HL-60 (cell line): ENCODE measurements around the gene CATSPERD.

Experiments
- DNase-seq, 2 experiments: peaks; one replicate each; pipeline ENCODE4 v3.0.0-alpha.2; 2010 to 2020; ENCODE audit warnings: low read depth in 1 of 2, low spot score in 1 of 2
- H3K27ac ChIP-seq: fragments of 250-450 bp; sonication (Bioruptor Pico); replicated peaks from 2 replicates; pipeline ENCODE4 v1.5.1; 2020; ENCODE audit warnings: mild to moderate bottlenecking, moderate library complexity
- H3K27me3 ChIP-seq: fragments of 250-450 bp; sonication (Bioruptor Pico); 2 replicates; pipeline ENCODE4 v1.5.1; 2021; ENCODE audit warnings: mild to moderate bottlenecking, moderate library complexity; ENCODE audit not compliant: insufficient read depth, poor library complexity, severe bottlenecking
- H3K4me3 ChIP-seq: replicated peaks from 2 replicates; pipeline ENCODE4 v1.5.1; 2011; ENCODE audit warnings: mild to moderate bottlenecking, control low read depth, low read length; ENCODE audit not compliant: insufficient read depth
- CTCF ChIP-seq: IDR thresholded peaks from one replicate; pipeline ENCODE4 v1.5.1; 2011; ENCODE audit warnings: low read length, control low read depth, inconsistent platforms; ENCODE audit not compliant: insufficient read depth
- GABPA ChIP-seq: IDR thresholded peaks from 2 replicates; pipeline ENCODE4 v1.6.1; 2012; ENCODE audit warnings: low read depth
- POLR2AphosphoS5 ChIP-seq: IDR thresholded peaks from 2 replicates; pipeline ENCODE4 v1.6.1; 2012; ENCODE audit warnings: low read depth
- REST ChIP-seq: IDR thresholded peaks from 2 replicates; pipeline ENCODE4 v1.6.1; 2012; ENCODE audit warnings: low read depth; ENCODE audit not compliant: insufficient replicate concordance
- SPI1 ChIP-seq: IDR thresholded peaks from 2 replicates; pipeline ENCODE4 v1.6.1; 2012; ENCODE audit warnings: low read depth, mild to moderate bottlenecking, borderline replicate concordance

Gene CATSPERD

GRCh38 chr19:5705552-5705951 lies 14.9 kb upstream of the CATSPERD start:
- H3K27me3 ChIP-seq, result no peaks in the 10 kb centered on the region
- no peak overlapping the region for H3K4me3 ChIP-seq
- H3K27ac ChIP-seq, result no peak overlapping the region
- no peak for DNase-seq
- no peak for TF ChIP-seq POLR2AphosphoS5
- no peak for TF ChIP-seq CTCF
- no peak for TF ChIP-seq SPI1
- no peak for TF ChIP-seq GABPA
- TF ChIP-seq REST, result no peak

- no peak overlapping the region for H3K4me3 ChIP-seq
- H3K27ac ChIP-seq, result no peak overlapping the region
- no peak for TF ChIP-seq CTCF
- TF ChIP-seq REST, result no peak
- TF ChIP-seq SPI1, result no peak
- TF ChIP-seq GABPA, result no peak
- no peak for TF ChIP-seq POLR2AphosphoS5
- no peaks in the 10 kb centered on the region for H3K27me3 ChIP-seq
- DNase-seq, result no peak
Measured at GRCh38 chr19:5706876-5707573, 13.4 kb upstream of the CATSPERD start.

- no peak overlapping the region for H3K27ac ChIP-seq
- peak; percentile 48; the same call in 1 of the 2 replicates for TF ChIP-seq POLR2AphosphoS5
- no peak for TF ChIP-seq GABPA
- no peak for TF ChIP-seq CTCF
- no peak for DNase-seq
- no peak overlapping the region for H3K4me3 ChIP-seq
- H3K27me3 ChIP-seq, result no peaks in the 10 kb centered on the region
Measured at GRCh38 chr19:5707576-5708575, 12.6 kb upstream of the CATSPERD start.
